OCI-M2 (cell line): ENCODE results near the gene ADAMTSL3.

Experiments
- DNase-seq: peaks from one replicate; lab custom pipeline; 2025; ENCODE audit not compliant: unreplicated experiment; lab: John Stamatoyannopoulos, UW

Gene ADAMTSL3

GRCh38 chr15:83813682-83814081 is 159.8 kb downstream of the ADAMTSL3 start:
- no peak for DNase-seq

DNA sequence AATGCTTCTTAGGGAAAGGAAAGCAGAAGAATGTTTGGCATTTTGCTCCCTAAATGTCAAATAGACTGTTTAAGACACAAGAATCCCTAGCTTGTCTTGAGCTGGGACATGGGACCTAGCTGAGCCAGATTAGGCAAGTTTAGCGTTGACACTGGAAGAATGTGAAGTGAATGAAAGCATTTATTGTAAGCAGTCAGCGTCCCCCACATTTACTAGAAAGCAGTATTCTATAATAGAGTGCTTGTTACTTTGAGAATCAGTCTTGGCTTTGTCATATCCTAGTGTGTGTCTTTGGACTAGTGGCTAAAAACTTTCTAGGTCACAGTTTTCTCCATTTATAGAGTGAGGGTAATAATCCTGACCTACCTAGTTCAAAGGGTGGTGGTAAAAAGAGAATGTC is 161.6 kb downstream of the ADAMTSL3 start:
- DNase-seq: no peak

- no peak for DNase-seq
These were observed 162.4 kb downstream of the ADAMTSL3 start for GRCh38 chr15:83816124-83816883.

- no peak for DNase-seq
These were observed 164.7 kb downstream of the ADAMTSL3 start for GRCh38 chr15:83818591-83818990.

DNA sequence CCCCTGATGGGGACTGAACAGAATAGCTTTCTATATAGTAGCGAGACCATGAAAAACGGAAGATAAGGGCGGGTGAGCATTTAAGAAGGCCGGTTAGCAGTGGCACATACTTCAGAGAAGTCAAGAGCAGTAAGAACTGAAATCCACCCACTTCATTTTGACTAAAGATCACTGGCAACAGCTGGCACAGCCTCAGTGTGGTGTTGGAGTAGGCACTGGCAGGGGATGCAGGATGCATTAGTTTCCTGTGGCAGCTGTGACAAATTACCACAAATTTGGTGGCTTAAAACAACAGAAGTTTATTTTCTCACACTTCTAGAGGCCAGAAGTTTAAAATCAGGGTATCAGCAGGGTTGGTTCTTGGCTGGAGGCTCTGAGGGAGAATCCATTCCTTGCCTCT is 176.5 kb downstream of the ADAMTSL3 start:
- no peak for DNase-seq

- no peak for DNase-seq
These were observed 179.6 kb downstream of the ADAMTSL3 start for GRCh38 chr15:83833569-83833968.

DNA sequence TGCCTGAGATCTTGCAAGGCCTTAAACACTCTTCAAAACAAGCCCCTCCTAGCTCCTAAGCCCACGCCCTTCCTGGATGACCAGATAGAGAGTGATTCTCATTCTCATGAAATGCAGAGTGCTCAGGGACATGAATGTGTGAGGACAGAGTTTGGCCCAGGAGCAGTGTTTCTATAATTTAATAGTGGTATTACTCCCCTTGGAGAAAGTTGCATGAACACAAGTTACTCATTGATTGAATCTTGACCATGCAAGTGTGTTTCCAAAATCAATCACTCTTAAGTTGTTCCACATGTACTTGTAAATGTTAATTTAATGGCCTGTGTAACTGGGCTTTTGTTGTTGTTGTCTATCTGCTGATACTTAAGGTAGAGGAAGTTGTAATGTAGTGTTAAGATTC is 181.6 kb downstream of the ADAMTSL3 start:
- no peak for DNase-seq

DNA sequence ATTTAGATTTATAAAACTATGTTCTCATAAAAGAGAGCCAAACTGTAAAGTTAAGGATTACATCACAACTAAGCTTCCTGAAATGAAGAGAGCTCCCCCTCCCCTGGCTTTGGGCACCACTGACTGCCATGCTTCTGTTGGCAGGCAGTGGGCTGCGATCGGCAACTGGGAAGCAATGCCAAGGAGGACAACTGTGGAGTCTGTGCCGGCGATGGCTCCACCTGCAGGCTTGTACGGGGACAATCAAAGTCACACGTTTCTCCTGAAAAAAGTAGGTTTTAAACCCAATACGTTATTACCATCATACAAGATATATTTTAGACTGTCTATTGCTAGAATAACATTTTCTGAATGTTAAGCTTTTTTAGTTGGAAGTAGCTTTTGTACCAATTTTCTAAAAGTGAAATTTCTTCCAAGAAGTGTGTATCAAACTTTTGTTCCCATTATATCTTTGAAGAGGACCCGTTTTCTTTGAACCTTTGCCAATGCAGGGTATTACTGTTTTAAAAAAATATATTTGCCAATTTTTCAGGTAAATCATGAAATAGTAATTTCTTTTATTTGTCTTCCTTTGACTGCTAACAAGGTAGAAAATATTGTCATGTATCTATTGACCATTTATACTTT is 184.1 kb downstream of the ADAMTSL3 start:
- no peak for DNase-seq

GRCh38 chr15:83838763-83839162 is 184.8 kb downstream of the ADAMTSL3 start:
- no peak for DNase-seq

DNA sequence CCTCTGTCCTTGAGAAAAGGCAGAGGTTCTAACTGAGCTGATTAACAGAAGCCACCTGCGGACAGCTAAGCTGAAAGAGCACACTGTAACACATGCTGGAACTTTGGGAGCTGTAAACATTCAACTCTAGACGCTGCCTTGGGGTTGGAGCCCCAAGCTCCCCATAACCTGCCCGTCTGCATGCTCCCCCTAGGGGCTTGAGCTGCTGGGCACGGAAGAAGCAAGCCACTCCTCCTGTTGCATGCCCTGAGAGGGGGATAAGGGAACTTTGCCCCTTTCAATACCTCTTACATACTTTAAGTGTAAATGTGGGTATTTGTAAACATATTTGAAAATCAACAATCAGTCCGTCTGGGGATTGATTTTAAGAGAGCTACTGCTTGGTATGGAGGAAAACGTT is 188.4 kb downstream of the ADAMTSL3 start:
- no peak for DNase-seq

DNA sequence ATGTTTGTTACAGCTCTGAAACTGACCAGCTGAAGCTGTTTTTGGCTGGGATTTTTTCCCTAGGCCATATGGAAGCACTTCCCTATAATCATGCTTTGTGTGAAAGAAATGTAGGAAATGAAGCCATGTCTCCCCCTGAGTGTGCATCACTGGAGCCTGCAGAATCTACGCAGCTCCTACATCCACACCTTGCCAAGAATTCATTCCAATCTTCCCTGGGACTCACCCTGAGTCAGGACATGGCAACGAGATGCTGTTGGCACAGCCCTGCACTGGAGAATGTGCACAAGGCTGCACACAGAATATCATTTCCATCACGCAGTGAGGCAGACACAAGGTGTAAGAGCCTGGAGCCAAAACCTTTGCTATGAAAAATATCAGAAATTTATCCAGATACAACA is 189.5 kb downstream of the ADAMTSL3 start:
- DNase-seq: no peak

DNA sequence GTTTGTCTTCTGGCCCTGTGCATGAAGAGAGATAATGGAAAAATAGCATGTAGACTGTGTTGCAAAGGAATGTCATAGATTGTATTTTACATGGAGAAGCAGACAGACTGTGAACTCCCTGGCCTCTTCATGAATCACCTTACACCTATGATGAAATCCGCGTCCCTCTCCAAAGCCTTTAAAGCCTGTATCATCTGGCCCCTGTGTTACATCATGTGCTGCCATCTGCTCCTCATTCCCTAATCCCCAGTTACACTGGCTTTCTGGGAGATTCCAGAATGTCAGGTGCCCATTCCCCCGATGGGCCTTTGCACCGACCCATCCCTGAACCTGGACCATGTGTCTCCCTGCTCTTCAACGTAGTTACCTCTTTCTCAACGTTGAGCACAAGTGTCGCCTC is 190.8 kb downstream of the ADAMTSL3 start:
- no peak for DNase-seq

GRCh38 chr15:83845230-83845629 is 191.3 kb downstream of the ADAMTSL3 start:
- DNase-seq: no peak

GRCh38 chr15:83846847-83847246 is 192.9 kb downstream of the ADAMTSL3 start:
- DNase-seq: no peak

DNA sequence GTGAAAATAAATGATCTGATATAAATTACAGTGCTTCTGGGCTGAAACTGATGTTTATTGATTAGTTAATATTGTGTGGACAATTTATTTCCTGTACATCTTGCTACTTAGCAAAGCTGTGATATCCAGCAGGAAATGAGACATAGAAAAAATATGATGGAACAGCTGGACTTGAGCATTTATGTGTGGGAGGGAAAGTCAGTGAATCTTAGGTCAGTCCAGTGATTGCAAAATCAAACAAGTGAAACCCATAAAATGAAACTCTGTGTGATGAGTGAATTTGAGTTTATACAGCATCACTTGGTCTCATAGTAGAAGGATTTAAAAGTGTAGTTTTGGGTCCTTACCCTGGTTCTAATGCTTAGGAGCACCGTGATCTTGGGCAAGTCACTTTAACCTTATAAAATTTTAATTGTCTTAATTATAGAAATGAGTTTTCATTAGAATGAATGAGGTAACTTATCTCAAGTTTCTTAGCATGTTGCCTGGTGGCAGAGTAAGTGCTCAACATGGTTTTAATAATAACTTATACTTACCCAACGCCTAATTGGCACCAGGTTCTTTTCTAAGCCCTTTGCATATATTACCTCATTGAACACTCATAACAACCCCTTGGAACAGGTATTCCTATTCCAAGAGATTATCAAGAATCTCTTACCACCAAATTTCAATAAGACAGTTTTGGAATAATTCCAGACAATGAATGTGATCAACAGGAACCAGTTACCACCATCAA is 194.6 kb downstream of the ADAMTSL3 start:
- DNase-seq: no peak

GRCh38 chr15:83850015-83850414 is 196.1 kb downstream of the ADAMTSL3 start:
- DNase-seq: no peak

- no peak for DNase-seq
These were observed 196.8 kb downstream of the ADAMTSL3 start for GRCh38 chr15:83850501-83851245.

DNA sequence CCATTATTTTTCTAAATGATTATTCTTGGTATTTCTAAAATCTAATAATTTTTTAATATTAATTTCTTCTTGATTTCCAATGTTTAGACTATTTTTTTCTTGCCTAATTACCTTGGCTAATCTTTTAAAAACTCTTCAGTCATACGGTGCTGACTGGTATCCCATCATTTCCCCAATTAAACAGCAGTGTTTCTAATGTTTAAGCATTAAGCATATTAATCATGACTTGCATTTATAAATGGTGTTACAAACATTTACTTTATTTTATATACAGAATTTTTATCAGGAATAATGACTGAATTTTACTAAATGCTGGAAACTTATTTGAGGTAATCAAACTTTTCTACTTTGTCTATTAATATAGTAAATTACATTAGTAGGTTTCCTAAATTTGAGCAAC is 199.3 kb downstream of the ADAMTSL3 start:
- DNase-seq: no peak

- no peak for DNase-seq
These were observed 200.4 kb downstream of the ADAMTSL3 start for GRCh38 chr15:83854321-83854720.

- DNase-seq: no peak
These were observed 201.2 kb downstream of the ADAMTSL3 start for GRCh38 chr15:83854950-83855707.

DNA sequence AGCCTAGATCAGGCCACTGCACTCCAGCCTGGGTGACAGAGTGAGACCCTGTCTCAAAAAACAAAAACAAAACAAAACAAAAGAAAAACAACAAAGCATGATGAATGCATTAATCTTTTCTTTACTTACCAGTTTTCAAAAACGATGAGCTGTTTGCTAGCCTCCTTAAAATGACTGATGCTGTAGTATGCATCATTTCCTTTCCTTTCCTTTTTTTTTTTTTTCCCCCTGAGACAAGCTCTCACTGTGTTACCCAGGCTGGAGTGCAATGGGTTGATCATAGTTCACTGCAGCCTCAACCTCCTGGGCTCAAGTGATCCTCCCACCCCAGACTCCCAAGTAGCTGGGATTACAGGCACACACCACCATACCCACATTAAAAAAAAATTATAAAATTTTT is 202.0 kb downstream of the ADAMTSL3 start:
- no peak for DNase-seq
